ENCODE data around the gene STPG2. TPM values are rescaled to one million over a fixed set of nuclear protein-coding genes. Genes with fewer than 3 reads are reported as not detected.

Gene STPG2
- total RNA-seq, 1 donor from 2014 or later = not detected

GRCh38 chr4:98093662-98094061, 49.6 kb downstream of the STPG2 start:
- DNase-seq (ENCODE audit: low read depth) = no peak

GRCh38 chr4:98092833-98093439, 50.3 kb downstream of the STPG2 start:
- DNase-seq (ENCODE audit: low read depth) = peak; percentile 39

- no peak for DNase-seq (ENCODE audit: low read depth)
These were observed 61.3 kb downstream of the STPG2 start for GRCh38 chr4:98081936-98082335.

GRCh38 chr4:98068495-98068894, 74.8 kb downstream of the STPG2 start:
- no peak for DNase-seq (ENCODE audit: low read depth)

GRCh38 chr4:98055800-98056501, 87.3 kb downstream of the STPG2 start:
- no peak for DNase-seq (ENCODE audit: low read depth)

GRCh38 chr4:98046665-98047064, 96.6 kb downstream of the STPG2 start:
- DNase-seq (ENCODE audit: low read depth) = peak; percentile 95

GRCh38 chr4:98030059-98030458, 113.2 kb downstream of the STPG2 start:
- no peak for DNase-seq (ENCODE audit: low read depth)

GRCh38 chr4:98027827-98028226, 115.4 kb downstream of the STPG2 start:
- peak; percentile 62 for DNase-seq (ENCODE audit: low read depth)

GRCh38 chr4:98026362-98026761, 116.9 kb downstream of the STPG2 start:
- DNase-seq (ENCODE audit: low read depth) = no peak

- no peak for DNase-seq (ENCODE audit: low read depth)
These were observed 136.4 kb downstream of the STPG2 start for GRCh38 chr4:98006814-98007412.

GRCh38 chr4:98006060-98006459, 137.2 kb downstream of the STPG2 start:
- DNase-seq (ENCODE audit: low read depth) = no peak

- no peak for DNase-seq (ENCODE audit: low read depth)
These were observed 142.3 kb downstream of the STPG2 start for GRCh38 chr4:98000940-98001339.

GRCh38 chr4:97998203-97998602, 145.1 kb downstream of the STPG2 start:
- no peak for DNase-seq (ENCODE audit: low read depth)

GRCh38 chr4:97994765-97995465, 148.4 kb downstream of the STPG2 start:
- DNase-seq (ENCODE audit: low read depth) = no peak

- DNase-seq (ENCODE audit: low read depth) = no peak
These were observed 152.9 kb downstream of the STPG2 start for GRCh38 chr4:97990409-97990808.

GRCh38 chr4:97987019-97987648, 156.1 kb downstream of the STPG2 start:
- DNase-seq (ENCODE audit: low read depth) = peak; percentile 34

GRCh38 chr4:97984545-97985131, 158.6 kb downstream of the STPG2 start:
- no peak for DNase-seq (ENCODE audit: low read depth)

- peak; percentile 1 for DNase-seq (ENCODE audit: low read depth)
These were observed 164.3 kb downstream of the STPG2 start for GRCh38 chr4:97978791-97979488.

- DNase-seq (ENCODE audit: low read depth) = peak; percentile 53
These were observed 189.9 kb downstream of the STPG2 start for GRCh38 chr4:97953171-97953941.

- no peak for DNase-seq (ENCODE audit: low read depth)
These were observed 190.5 kb downstream of the STPG2 start for GRCh38 chr4:97952763-97953162.

Data from myocyte (in vitro differentiated cells).